GM12878 (cell line): Measurements from ENCODE around the gene FTO. TPM values are rescaled to one million over a fixed set of nuclear protein-coding genes. Genes with fewer than 3 reads are reported as not detected.

Experiments
- ATAC-seq: fragments of 200-7000 bp; cut with Tn5 transposase; 3 replicates; pipeline ENCODE4 v1.9.1; 2020; ENCODE audit warnings: mild to moderate bottlenecking, moderate library complexity
- BruUV-seq: library from RNA; stranded (reverse); fragments of 400-500 nt; replicated peaks from 2 replicates; lab custom pipeline; 2021; lab: Mats Ljungman, UMichigan
- CTCF ChIA-PET: fragments of 300-600 bp; sonication (Branson Sonifier 250); formaldehyde crosslinking; extraction: SDS; loops from one replicate; lab custom pipeline; 2021; ENCODE audit warnings: inconsistent platforms; lab: Yijun Ruan, JAX
- POLR2A ChIA-PET: fragments of 350-600 bp; formaldehyde crosslinking; extraction: SDS; loops from one replicate; lab custom pipeline; 2021; ENCODE audit warnings: inconsistent platforms; lab: Charles Lee
- RAD21 ChIA-PET: fragments of 300-600 bp; sonication (Branson Sonifier 250); formaldehyde crosslinking; loops from one replicate; lab custom pipeline; 2023; ENCODE audit warnings: antibody characterized with exemption; ENCODE audit not compliant: unreplicated experiment; lab: Charles Lee
- SMC1A ChIA-PET: fragments of 300-600 bp; sonication (Branson Sonifier 250); formaldehyde crosslinking; loops from one replicate; lab custom pipeline; 2023; ENCODE audit not compliant: unreplicated experiment, uncharacterized antibody; lab: Charles Lee
- DNase-seq: peaks from one replicate; pipeline ENCODE4 v3.0.0-alpha.2; 2011; ENCODE audit warnings: low read depth, low spot score
- FAIRE-seq: peaks from 3 replicates; lab custom pipeline; 2011; peaks lifted over from hg19 to GRCh38; lab: Jason Lieb, UNC
- H2AFZ ChIP-seq: 2 replicates; pipeline ENCODE4 v1.6.0; 2011; ENCODE audit warnings: low read depth, low read length, control low read depth; ENCODE audit not compliant: control insufficient read depth
- H3K27ac ChIP-seq: 2 replicates; pipeline ENCODE4 v1.5.1; 2011; ENCODE audit warnings: control low read depth; ENCODE audit not compliant: control insufficient read depth, insufficient read depth
- H3K27me3 ChIP-seq, 2 experiments: replicated peaks in 1 of 2; 2 replicates each; pipeline versions ENCODE4 v1.6.0 to v1.6.1; 2011; ENCODE audit warnings: low read length in 1 of 2; ENCODE audit not compliant: control insufficient read depth in 2 of 2, insufficient read depth in 2 of 2
- H3K36me3 ChIP-seq, 2 experiments: 2 replicates each; pipeline ENCODE4 v1.5.1; 2011; ENCODE audit warnings: low read length in 1 of 2; ENCODE audit not compliant: control insufficient read depth in 2 of 2, insufficient read depth in 2 of 2
- H3K4me1 ChIP-seq: 2 replicates; pipeline ENCODE4 v1.6.1; 2011; ENCODE audit warnings: mild to moderate bottlenecking, low read length, moderate library complexity, mixed read lengths; ENCODE audit not compliant: control insufficient read depth, insufficient read depth
- H3K4me2 ChIP-seq: 2 replicates; pipeline ENCODE4 v1.6.0; 2011; ENCODE audit warnings: control low read depth; ENCODE audit not compliant: control insufficient read depth, insufficient read depth
- H3K4me3 ChIP-seq: fragments of 200-600 bp; sonication (generic); 2 replicates; pipeline ENCODE4 v1.5.1; 2016
- H3K79me2 ChIP-seq: 2 replicates; pipeline ENCODE4 v1.6.0; 2011; ENCODE audit warnings: low read length; ENCODE audit not compliant: control insufficient read depth, insufficient read depth
- H3K9ac ChIP-seq: 2 replicates; pipeline ENCODE4 v1.8.0; 2011; ENCODE audit warnings: low read length, control low read depth, mixed read lengths; ENCODE audit not compliant: control insufficient read depth, insufficient read depth
- H3K9me3 ChIP-seq: replicated peaks from 3 replicates; pipeline ENCODE4 v1.5.1; 2011; ENCODE audit warnings: mild to moderate bottlenecking, low read length; ENCODE audit not compliant: control insufficient read depth, insufficient read depth
- H4K20me1 ChIP-seq: 2 replicates; pipeline ENCODE4 v1.6.0; 2011; ENCODE audit not compliant: control insufficient read depth, insufficient read depth
- BRCA1 ChIP-seq: IDR thresholded peaks from 2 replicates; pipeline ENCODE4 v1.6.1; 2011; ENCODE audit warnings: low read depth, low read length, improper control_type of control experiment
- CBX3 ChIP-seq: fragments of 200-600 bp; sonication (generic); IDR thresholded peaks from 2 replicates; pipeline ENCODE4 v1.6.1; 2016; ENCODE audit warnings: low read depth, borderline replicate concordance
- E4F1 ChIP-seq: fragments of 450-650 bp; IDR thresholded peaks from 2 replicates; pipeline ENCODE4 v1.6.1; 2018; ENCODE audit warnings: borderline replicate concordance, mild to moderate bottlenecking; ENCODE audit not compliant: partially characterized antibody
- EED ChIP-seq: sonication (generic); IDR thresholded peaks from 2 replicates; pipeline ENCODE4 v1.6.1; 2016; ENCODE audit warnings: antibody characterized with exemption, low read depth
- JUNB ChIP-seq: IDR thresholded peaks from 2 replicates; pipeline ENCODE4 v1.6.1; 2016; ENCODE audit warnings: antibody characterized with exemption, mild to moderate bottlenecking
- MYB ChIP-seq: fragments of 150-350 bp; IDR thresholded peaks from 2 replicates; pipeline ENCODE4 v1.6.1; 2014; ENCODE audit warnings: mild to moderate bottlenecking, low read depth, low read length, borderline replicate concordance
- NR2C2 ChIP-seq: IDR thresholded peaks from 2 replicates; pipeline ENCODE4 v1.6.1; 2011; ENCODE audit warnings: borderline replicate concordance, low read depth; ENCODE audit not compliant: control insufficient read depth, insufficient read length
- NR2F1 ChIP-seq: fragments of 450-650 bp; conservative IDR thresholded peaks from 2 replicates; pipeline ENCODE4 v1.6.1; 2017; ENCODE audit warnings: mild to moderate bottlenecking
- RELA ChIP-seq: fragments of 450-650 bp; IDR thresholded peaks from 2 replicates; pipeline ENCODE4 v1.8.0; 2014; ENCODE audit warnings: borderline replicate concordance; ENCODE audit not compliant: partially characterized antibody
- SMAD5 ChIP-seq: IDR thresholded peaks from 2 replicates; pipeline ENCODE4 v1.6.1; 2016; ENCODE audit warnings: antibody characterized with exemption, low read depth
- ZNF274 ChIP-seq: IDR thresholded peaks from one replicate; pipeline ENCODE4 v1.8.0; 2011; ENCODE audit not compliant: insufficient read length, insufficient read depth
- WGBS: methylation state at CpG from one replicate; pipeline ENCODE4 v1.1.6; 2016; ENCODE audit warnings: low lambda C conversion rate; ENCODE audit not compliant: insufficient replicate concordance, insufficient coverage; ENCODE audit errors: missing lambda C conversion rate; 5-methylcytosine and 5-hydroxymethylcytosine counted together
- in situ Hi-C: fragments of 300-500 bp; cut with MboI; formaldehyde crosslinking; loops from 9 replicates; pipeline ENCODE4 v1.14.3; 2018; ENCODE audit warnings: mixed read lengths
- intact Hi-C: fragments of 100-400 bp; cut with micrococcal nuclease; formaldehyde crosslinking; loops from one replicate; pipeline ENCODE4 v1.14.2; 2022; ENCODE audit not compliant: unreplicated experiment
- polyA plus RNA-seq, 11 experiments: library from polyadenylated mRNA; depleted of rRNA in 4 of 11; unstranded in 6 of 11; stranded (reverse) in 5 of 11; fragments of >200 nt; fragmentation: Nextera tagmentation in 4 of 11; fragmentation: Illumina TruSeq in 1 of 11; extraction: Ambion mirVana in 4 of 11; extraction: Trizol in 1 of 11; gene quantifications; 1 replicate in 1 of 11; 2 replicates in 10 of 11; pipeline versions ENCODE4 v1.2.1 to v1.2.3, GENCODE V29; 2011 to 2016; ENCODE audit warnings: inconsistent platforms in 2 of 11, missing spikeins in 2 of 11, low read depth in 1 of 11
- total RNA-seq, 4 experiments: library from RNA; depleted of rRNA in 3 of 4; stranded (reverse); fragments of >200 nt in 3 of 4; fragmentation: Illumina TruSeq in 1 of 4; extraction: Trizol in 1 of 4; gene quantifications; 2 replicates each; pipeline versions ENCODE4 v1.2.1 to v1.2.3, GENCODE V29; 2013 to 2021
- TF ChIP-seq, protein P1 (sequence below): IDR thresholded peaks from 2 replicates; pipeline ENCODE4 v1.6.1; 2012; ENCODE audit warnings: mild to moderate bottlenecking, low read depth, low read length

FTO gene
- total and polyA plus RNA-seq, 10 of the 15 experiments (the other 5 are each of a cell fraction or from before 2014, with no cell fraction given): 20.1 to 55.0 (median 47.0) TPM

GRCh38 chr16:54040975-54041374 lies 337.0 kb downstream of the FTO start:
- ATAC-seq (no peak), DNase-seq (no peak), FAIRE-seq (no peak)
- H3K36me3 ChIP-seq: no peaks in the 10 kb centered on the region
- no peak overlapping the region for H3K9ac ChIP-seq
- no peak overlapping the region for H3K4me2 ChIP-seq
- H3K27ac ChIP-seq: no peak overlapping the region
- no peaks in the 10 kb centered on the region for H3K79me2 ChIP-seq
- no peak overlapping the region for H3K4me3 ChIP-seq
- ChIA-PET POLR2A (no interaction called here), SMC1A (no interaction called here), RAD21 (no interaction called here), CTCF (no interaction called here)
- intact Hi-C loops (no loop called here), in situ Hi-C loops (no loop called here)
- no peak for TF ChIP-seq MYB
- no peak for TF ChIP-seq NR2F1
- TF ChIP-seq NR2C2: no peak
- TF ChIP-seq JUNB: no peak
- TF ChIP-seq EED: no peak
- TF ChIP-seq SMAD5: no peak
- TF ChIP-seq CBX3: no peak
- no peak for TF ChIP-seq E4F1
- TF ChIP-seq, protein P1, sequence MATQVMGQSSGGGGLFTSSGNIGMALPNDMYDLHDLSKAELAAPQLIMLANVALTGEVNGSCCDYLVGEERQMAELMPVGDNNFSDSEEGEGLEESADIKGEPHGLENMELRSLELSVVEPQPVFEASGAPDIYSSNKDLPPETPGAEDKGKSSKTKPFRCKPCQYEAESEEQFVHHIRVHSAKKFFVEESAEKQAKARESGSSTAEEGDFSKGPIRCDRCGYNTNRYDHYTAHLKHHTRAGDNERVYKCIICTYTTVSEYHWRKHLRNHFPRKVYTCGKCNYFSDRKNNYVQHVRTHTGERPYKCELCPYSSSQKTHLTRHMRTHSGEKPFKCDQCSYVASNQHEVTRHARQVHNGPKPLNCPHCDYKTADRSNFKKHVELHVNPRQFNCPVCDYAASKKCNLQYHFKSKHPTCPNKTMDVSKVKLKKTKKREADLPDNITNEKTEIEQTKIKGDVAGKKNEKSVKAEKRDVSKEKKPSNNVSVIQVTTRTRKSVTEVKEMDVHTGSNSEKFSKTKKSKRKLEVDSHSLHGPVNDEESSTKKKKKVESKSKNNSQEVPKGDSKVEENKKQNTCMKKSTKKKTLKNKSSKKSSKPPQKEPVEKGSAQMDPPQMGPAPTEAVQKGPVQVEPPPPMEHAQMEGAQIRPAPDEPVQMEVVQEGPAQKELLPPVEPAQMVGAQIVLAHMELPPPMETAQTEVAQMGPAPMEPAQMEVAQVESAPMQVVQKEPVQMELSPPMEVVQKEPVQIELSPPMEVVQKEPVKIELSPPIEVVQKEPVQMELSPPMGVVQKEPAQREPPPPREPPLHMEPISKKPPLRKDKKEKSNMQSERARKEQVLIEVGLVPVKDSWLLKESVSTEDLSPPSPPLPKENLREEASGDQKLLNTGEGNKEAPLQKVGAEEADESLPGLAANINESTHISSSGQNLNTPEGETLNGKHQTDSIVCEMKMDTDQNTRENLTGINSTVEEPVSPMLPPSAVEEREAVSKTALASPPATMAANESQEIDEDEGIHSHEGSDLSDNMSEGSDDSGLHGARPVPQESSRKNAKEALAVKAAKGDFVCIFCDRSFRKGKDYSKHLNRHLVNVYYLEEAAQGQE: no peak
- TF ChIP-seq RELA: no peak
- TF ChIP-seq ZNF274: no peak
- TF ChIP-seq BRCA1: no peak
- H3K9me3 ChIP-seq: no peaks in the 10 kb centered on the region
- H4K20me1 ChIP-seq: no peaks in the 10 kb centered on the region
- no peak overlapping the region for H2AFZ ChIP-seq
- H3K27me3 ChIP-seq: no peaks in the 10 kb centered on the region
- WGBS: 83% methylated on average over 6 of the region's 6 CpGs
- no peaks in the 10 kb centered on the region for H3K4me1 ChIP-seq
- no TSS peak for BruUV-seq
